WTC11 (cell line): Measurements from ENCODE around the gene CTDP1. TPM values are rescaled to one million over a fixed set of nuclear protein-coding genes. Genes with fewer than 3 reads are reported as not detected.

Experiments
- ATAC-seq: fragments of 200-7000 bp; cut with Tn5 transposase; 2 replicates; pipeline ENCODE4 v1.10.0; 2021; ENCODE audit warnings: mild to moderate bottlenecking, moderate library complexity
- CTCF ChIA-PET: fragments of 300-600 bp; sonication (Branson Sonifier 250); formaldehyde crosslinking; loops from one replicate; lab custom pipeline; 2021; ENCODE audit warnings: antibody characterized with exemption; lab: Charles Lee
- POLR2A ChIA-PET: fragments of 350-600 bp; sonication (Branson Sonifier 250); formaldehyde crosslinking; loops from one replicate; lab custom pipeline; 2021; ENCODE audit warnings: antibody characterized with exemption; lab: Charles Lee
- DNase-seq: peaks from one replicate; pipeline ENCODE4 v3.0.0; 2021; ENCODE audit warnings: low spot score
- H3K27ac Mint-ChIP-seq: 2 replicates; pipeline ENCODE4 v1.8.0; 2021; ENCODE audit warnings: mixed read lengths
- H3K27me3 Mint-ChIP-seq: 2 replicates; pipeline ENCODE4 v1.8.0; 2021; ENCODE audit warnings: low read depth, mild to moderate bottlenecking, moderate library complexity, mixed read lengths
- H3K36me3 Mint-ChIP-seq: 2 replicates; pipeline ENCODE4 v1.8.0; 2021; ENCODE audit warnings: mixed read lengths
- H3K4me1 Mint-ChIP-seq: 2 replicates; pipeline ENCODE4 v1.8.0; 2022; ENCODE audit warnings: mixed read lengths
- H3K4me3 Mint-ChIP-seq: 2 replicates; pipeline ENCODE4 v1.8.0; 2021; ENCODE audit warnings: mild to moderate bottlenecking, moderate library complexity, mixed read lengths
- H3K9me3 Mint-ChIP-seq: 2 replicates; pipeline ENCODE4 v1.8.0; 2021; ENCODE audit warnings: mixed read lengths
- ARID4B ChIP-seq: sonication (generic); formaldehyde crosslinking; IDR thresholded peaks from 2 replicates; pipeline ENCODE4 v1.8.0; 2023; ENCODE audit warnings: missing genetic modification reagents, mild to moderate bottlenecking, borderline replicate concordance
- ATF1 ChIP-seq: sonication (generic); formaldehyde crosslinking; IDR thresholded peaks from 2 replicates; pipeline ENCODE4 v1.8.1; 2023; ENCODE audit warnings: mild to moderate bottlenecking, moderate library complexity, missing genetic modification reagents
- CREM ChIP-seq: sonication (generic); formaldehyde crosslinking; IDR thresholded peaks from 2 replicates; pipeline ENCODE4 v1.8.1; 2022; ENCODE audit warnings: mild to moderate bottlenecking, missing genetic modification reagents, moderate library complexity
- ESRRA ChIP-seq: sonication (generic); formaldehyde crosslinking; IDR thresholded peaks from 2 replicates; pipeline ENCODE4 v1.8.1; 2022; ENCODE audit warnings: mild to moderate bottlenecking, missing genetic modification reagents, borderline replicate concordance
- ETV6 ChIP-seq: sonication (generic); formaldehyde crosslinking; IDR thresholded peaks from 2 replicates; pipeline ENCODE4 v1.8.1; 2022; ENCODE audit warnings: mild to moderate bottlenecking, missing genetic modification reagents
- GTF2I ChIP-seq: fragments of 250-450 bp; sonication (Bioruptor Pico); conservative IDR thresholded peaks from 2 replicates; pipeline ENCODE4 v1.4.0; 2021; ENCODE audit warnings: mild to moderate bottlenecking
- JUN ChIP-seq: sonication (generic); formaldehyde crosslinking; IDR thresholded peaks from 2 replicates; pipeline ENCODE4 v1.8.0; 2023; ENCODE audit warnings: mild to moderate bottlenecking, missing genetic modification reagents
- MXD4 ChIP-seq: fragments of 250-450 bp; sonication (Bioruptor Pico); IDR thresholded peaks from 2 replicates; pipeline ENCODE4 v1.8.0; 2021; ENCODE audit warnings: mild to moderate bottlenecking, moderate library complexity, borderline replicate concordance
- NFATC4 ChIP-seq: fragments of 250-450 bp; sonication (Bioruptor Pico); IDR thresholded peaks from 2 replicates; pipeline ENCODE4 v1.9.0; 2021; ENCODE audit warnings: mild to moderate bottlenecking
- NR2C2 ChIP-seq: sonication (generic); formaldehyde crosslinking; IDR thresholded peaks from 2 replicates; pipeline ENCODE4 v1.8.0; 2022; ENCODE audit warnings: mild to moderate bottlenecking, missing genetic modification reagents
- PRRX2 ChIP-seq: fragments of 250-450 bp; sonication (Bioruptor Pico); IDR thresholded peaks from 2 replicates; pipeline ENCODE4 v1.8.0; 2021; ENCODE audit warnings: mild to moderate bottlenecking
- STAT6 ChIP-seq: sonication (generic); formaldehyde crosslinking; conservative IDR thresholded peaks from 2 replicates; pipeline ENCODE4 v1.8.1; 2023; ENCODE audit warnings: mild to moderate bottlenecking, low read depth, missing genetic modification reagents, moderate library complexity
- TP53 ChIP-seq: sonication (generic); formaldehyde crosslinking; IDR thresholded peaks from 2 replicates; pipeline ENCODE4 v1.8.1; 2023; ENCODE audit warnings: mild to moderate bottlenecking, missing genetic modification reagents
- ZNF138 ChIP-seq: sonication (generic); formaldehyde crosslinking; conservative IDR thresholded peaks from 2 replicates; pipeline ENCODE4 v1.8.1; 2022; ENCODE audit warnings: mild to moderate bottlenecking, moderate library complexity, missing genetic modification reagents
- ZNF317 ChIP-seq: sonication (generic); formaldehyde crosslinking; IDR thresholded peaks from 2 replicates; pipeline ENCODE4 v1.8.1; 2023; ENCODE audit warnings: low read depth, mild to moderate bottlenecking, moderate library complexity, missing genetic modification reagents, borderline replicate concordance
- ZSCAN18 ChIP-seq: fragments of 250-450 bp; sonication (Bioruptor Pico); IDR thresholded peaks from 2 replicates; pipeline ENCODE4 v2.1.2; 2022; ENCODE audit warnings: mild to moderate bottlenecking, moderate library complexity
- total RNA-seq: library from RNA; stranded (reverse); gene quantifications from 3 replicates; pipeline ENCODE4 v1.2.3, GENCODE V29; 2021

Gene CTDP1
- total RNA-seq, 1 experiment from 2014 or later, result 39.7 TPM

- no peak for TF ChIP-seq ZSCAN18 (CRISPR knock-in tag)
Observed at GRCh38 chr18:79748321-79749180, 68.9 kb downstream of the CTDP1 start (continued).

GRCh38 chr18:79749251-79750191 lies 69.9 kb downstream of the CTDP1 start:
- Mint-ChIP-seq H3K4me1 (no peaks in the 10 kb centered on the region), H3K36me3 (peaks cover 15% of the 10 kb centered on the region), H3K27ac (peak overlapping the region; percentile 34; the same call in 1 of the 2 replicates), H3K4me3 (no peak overlapping the region), H3K27me3 (no peaks in the 10 kb centered on the region), H3K9me3 (no peaks in the 10 kb centered on the region)
- no peak for TF ChIP-seq MXD4 (CRISPR knock-in tag)
- no peak for TF ChIP-seq GTF2I (CRISPR knock-in tag)
- TF ChIP-seq NFATC4, result no peak
- no peak for TF ChIP-seq CREM (CRISPR knock-in tag)
- TF ChIP-seq TP53 (CRISPR knock-in tag), result no peak
- TF ChIP-seq PRRX2, result no peak
- no peak for TF ChIP-seq ATF1 (CRISPR knock-in tag)
- TF ChIP-seq ZNF138, result no peak
- no peak for TF ChIP-seq ZSCAN18 (CRISPR knock-in tag)
- TF ChIP-seq ETV6, result no peak
- TF ChIP-seq STAT6 (CRISPR knock-in tag), result no peak
- TF ChIP-seq ZNF317 (CRISPR knock-in tag), result no peak
- TF ChIP-seq ARID4B (CRISPR knock-in tag), result no peak
- no peak for TF ChIP-seq JUN (CRISPR knock-in tag)
- no peak for TF ChIP-seq ESRRA (CRISPR knock-in tag)
- TF ChIP-seq NR2C2 (CRISPR knock-in tag), result no peak
- ATAC-seq (no peak), DNase-seq (no peak)
- ChIA-PET CTCF (interaction anchor here (0.7 kb wide), 1 partner anchor 163 kb away, joined by 4 read pairs; no protein-coding TSS in a partner anchor), POLR2A (no interaction called here)
